A549 (cell line): Measurements from ENCODE around the gene TTLL11. TPM values are rescaled to one million over a fixed set of nuclear protein-coding genes. Genes with fewer than 3 reads are reported as not detected.

ENCODE experiments used
- ATAC-seq, 2 experiments: fragments of 200-7000 bp in 1 of 2; fragments of >200 bp in 1 of 2; cut with Nextera tagmentation in 1 of 2; cut with Tn5 transposase in 1 of 2; 3 replicates each; pipeline versions ENCODE4 v1.8.0 to v1.9.1; 2018 to 2020; ENCODE audit warnings: mild to moderate bottlenecking in 1 of 2, moderate library complexity in 1 of 2
- CTCF ChIA-PET: fragments of 300-600 bp; sonication (Branson Sonifier 250); formaldehyde crosslinking; extraction: SDS; loops from one replicate; lab custom pipeline; 2021; ENCODE audit warnings: antibody characterized with exemption, inconsistent platforms; lab: Yijun Ruan, JAX
- POLR2A ChIA-PET: fragments of 350-600 bp; formaldehyde crosslinking; extraction: SDS; loops from one replicate; lab custom pipeline; 2021; ENCODE audit warnings: antibody characterized with exemption, inconsistent platforms; lab: Yijun Ruan, JAX
- DNase-seq, 2 experiments: peaks; one replicate each; pipeline versions ENCODE4 v3.0.0 to v3.0.0-alpha.2; 2011 to 2016; ENCODE audit warnings: low read depth in 1 of 2, low spot score in 1 of 2
- FAIRE-seq: peaks from 2 replicates; lab custom pipeline; 2011; peaks lifted over from hg19 to GRCh38; lab: Jason Lieb, UNC
- H3K27ac ChIP-seq, 2 experiments: fragments of >200 bp; sonication (Bioruptor Twin); formaldehyde crosslinking; 3 replicates each; pipeline ENCODE4 v1.5.1; 2016 to 2017
- H3K4me1 ChIP-seq: fragments of >200 bp; sonication (Bioruptor Twin); formaldehyde crosslinking; 3 replicates; pipeline ENCODE4 v1.6.1; 2016
- H3K4me2 ChIP-seq: fragments of >200 bp; sonication (Bioruptor Twin); formaldehyde crosslinking; 3 replicates; pipeline ENCODE4 v1.6.1; 2016
- H3K4me3 ChIP-seq: fragments of >200 bp; sonication (Bioruptor Twin); formaldehyde crosslinking; 3 replicates; pipeline ENCODE4 v1.5.1; 2016
- H3K9me3 ChIP-seq: fragments of >200 bp; sonication (Bioruptor Twin); formaldehyde crosslinking; 3 replicates; pipeline ENCODE4 v1.6.1; 2016
- ATOH8 ChIP-seq: fragments of 250-450 bp; sonication (Bioruptor Pico); IDR thresholded peaks from 2 replicates; pipeline ENCODE4 v1.5.0; 2020; ENCODE audit warnings: low read depth, mild to moderate bottlenecking, moderate library complexity
- CTCF ChIP-seq: fragments of >200 bp; sonication (Bioruptor Twin); formaldehyde crosslinking; IDR thresholded peaks from 3 replicates; pipeline ENCODE4 v1.5.1; 2016
- EHF ChIP-seq: fragments of 250-450 bp; sonication (Bioruptor Pico); IDR thresholded peaks from 2 replicates; pipeline ENCODE4 v1.5.0; 2020; ENCODE audit warnings: mild to moderate bottlenecking
- FOSB ChIP-seq: fragments of 250-450 bp; sonication (Bioruptor Pico); IDR thresholded peaks from 2 replicates; pipeline ENCODE4 v1.5.0; 2020; ENCODE audit warnings: mild to moderate bottlenecking, moderate library complexity
- GATA3 ChIP-seq: IDR thresholded peaks from 2 replicates; pipeline ENCODE4 v1.6.1; 2012; ENCODE audit warnings: borderline replicate concordance
- HES2 ChIP-seq: fragments of >200 bp; sonication (Bioruptor Twin); formaldehyde crosslinking; IDR thresholded peaks from 2 replicates; pipeline ENCODE4 v1.6.1; 2016
- HOXA7 ChIP-seq: fragments of 250-450 bp; sonication (Bioruptor Pico); IDR thresholded peaks from 2 replicates; pipeline ENCODE4 v1.5.0; 2020; ENCODE audit warnings: mild to moderate bottlenecking, moderate library complexity
- HOXB5 ChIP-seq: fragments of 250-450 bp; sonication (Bioruptor Pico); IDR thresholded peaks from 2 replicates; pipeline ENCODE4 v1.5.0; 2020; ENCODE audit warnings: mild to moderate bottlenecking, moderate library complexity
- MAFK ChIP-seq: fragments of 450-650 bp; IDR thresholded peaks from 2 replicates; pipeline ENCODE4 v1.6.1; 2014; ENCODE audit not compliant: partially characterized antibody
- MAX ChIP-seq: IDR thresholded peaks from 2 replicates; pipeline ENCODE4 v1.6.1; 2012
- MYC ChIP-seq: IDR thresholded peaks from 2 replicates; pipeline ENCODE4 v1.6.1; 2012; ENCODE audit warnings: mild to moderate bottlenecking, inconsistent platforms, low read length, improper control_type of control experiment, borderline replicate concordance
- NFE2L2 ChIP-seq: fragments of 150-350 bp; conservative IDR thresholded peaks from 2 replicates; pipeline ENCODE4 v1.6.1; 2014; ENCODE audit warnings: low read length
- RAD21 ChIP-seq, 2 experiments: fragments of >200 bp in 1 of 2; sonication (Bioruptor Twin) in 1 of 2; formaldehyde crosslinking in 1 of 2; IDR thresholded peaks in 1 of 2; conservative IDR thresholded peaks in 1 of 2; 2 replicates in 1 of 2; 3 replicates in 1 of 2; pipeline ENCODE4 v1.6.1; 2012 to 2018; ENCODE audit warnings: inconsistent platforms in 1 of 2
- SMC3 ChIP-seq: fragments of >200 bp; sonication (Bioruptor Twin); formaldehyde crosslinking; IDR thresholded peaks from 3 replicates; pipeline ENCODE4 v1.6.1; 2018; ENCODE audit warnings: inconsistent platforms
- SREBF2 ChIP-seq: fragments of 450-650 bp; IDR thresholded peaks from 2 replicates; pipeline ENCODE4 v1.6.1; 2014; ENCODE audit warnings: mild to moderate bottlenecking, moderate library complexity
- ZNF302 ChIP-seq: fragments of 250-450 bp; sonication (Bioruptor Pico); IDR thresholded peaks from 2 replicates; pipeline ENCODE4 v1.9.0; 2021; ENCODE audit warnings: inconsistent platforms, mild to moderate bottlenecking, moderate library complexity
- WGBS: methylation state at CpG from one replicate; pipeline ENCODE4 v1.1.6; 2017; ENCODE audit errors: missing lambda C conversion rate; 5-methylcytosine and 5-hydroxymethylcytosine counted together
- polyA plus RNA-seq, 4 experiments: library from polyadenylated mRNA; depleted of rRNA in 3 of 4; stranded (reverse); fragments of >200 nt; fragmentation: RNase III in 1 of 4; extraction: RNeasy Plus Mini Kit Qiagen cat#74134 plus additional on column Dnase treatment in 1 of 4; gene quantifications; 2 replicates in 3 of 4; 3 replicates in 1 of 4; pipeline ENCODE4 v1.2.3, GENCODE V29; 2011 to 2017
- TF ChIP-seq, protein P1 (sequence below): fragments of 450-650 bp; IDR thresholded peaks from 2 replicates; pipeline ENCODE4 v1.6.1; 2014; ENCODE audit warnings: antibody characterized with exemption
- TF ChIP-seq, protein P2 (sequence below): fragments of >200 bp; sonication (Bioruptor Twin); formaldehyde crosslinking; IDR thresholded peaks from 3 replicates; pipeline ENCODE4 v1.6.1; 2016

The TTLL11 gene
- polyA plus RNA-seq, 2 of the 4 experiments (the other 2 are of a cell fraction) = 1.8 to 2.6 TPM

DNA sequence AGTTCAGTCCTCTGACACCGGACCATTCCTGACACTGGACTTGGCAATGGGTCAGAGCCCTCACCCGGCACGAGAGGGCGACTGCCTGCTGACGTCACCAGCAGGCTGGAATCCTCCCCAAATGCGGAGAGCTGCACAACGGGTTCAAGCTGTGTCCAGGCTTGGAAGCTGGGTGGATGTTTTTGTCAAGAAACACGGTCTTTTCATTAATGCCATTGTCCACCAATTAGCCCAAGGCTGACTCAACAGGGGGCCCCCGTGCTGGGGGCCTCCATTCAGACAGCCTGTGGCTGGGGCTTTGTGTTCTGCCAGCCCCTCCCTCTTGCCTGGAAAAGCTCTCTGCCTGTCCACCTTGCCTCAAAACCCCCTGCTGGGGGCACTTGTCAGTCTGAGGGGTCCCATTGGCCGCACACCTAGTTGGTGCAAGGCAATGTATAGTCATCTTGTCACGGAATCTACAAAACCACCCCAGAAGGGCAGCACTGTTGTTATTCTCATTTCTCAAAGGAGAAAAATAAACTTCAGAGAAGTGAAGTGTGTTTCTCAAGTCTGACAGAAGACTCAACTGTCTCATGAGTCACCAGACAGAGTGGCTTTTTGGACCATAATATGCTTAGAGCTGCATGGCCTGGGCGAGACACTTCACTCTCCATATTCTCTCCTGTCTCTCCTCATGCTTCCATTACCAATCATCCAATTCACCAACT, 41.9 kb upstream of the TTLL11 start:
- H3K27ac ChIP-seq = no peak overlapping the region
- H3K4me3 ChIP-seq = no peak overlapping the region
- ATAC-seq (no peak), FAIRE-seq (no peak), DNase-seq (no peak)
- H3K9me3 ChIP-seq = no peaks in the 10 kb centered on the region
- 63% methylated on average over 12 of the region's 12 CpGs for WGBS
- no peak for TF ChIP-seq HOXB5 (CRISPR knock-in tag)
- TF ChIP-seq, protein P1, sequence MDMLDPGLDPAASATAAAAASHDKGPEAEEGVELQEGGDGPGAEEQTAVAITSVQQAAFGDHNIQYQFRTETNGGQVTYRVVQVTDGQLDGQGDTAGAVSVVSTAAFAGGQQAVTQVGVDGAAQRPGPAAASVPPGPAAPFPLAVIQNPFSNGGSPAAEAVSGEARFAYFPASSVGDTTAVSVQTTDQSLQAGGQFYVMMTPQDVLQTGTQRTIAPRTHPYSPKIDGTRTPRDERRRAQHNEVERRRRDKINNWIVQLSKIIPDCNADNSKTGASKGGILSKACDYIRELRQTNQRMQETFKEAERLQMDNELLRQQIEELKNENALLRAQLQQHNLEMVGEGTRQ = no peak
- no peak for TF ChIP-seq ATOH8 (CRISPR knock-in tag)
- TF ChIP-seq, protein P2, sequence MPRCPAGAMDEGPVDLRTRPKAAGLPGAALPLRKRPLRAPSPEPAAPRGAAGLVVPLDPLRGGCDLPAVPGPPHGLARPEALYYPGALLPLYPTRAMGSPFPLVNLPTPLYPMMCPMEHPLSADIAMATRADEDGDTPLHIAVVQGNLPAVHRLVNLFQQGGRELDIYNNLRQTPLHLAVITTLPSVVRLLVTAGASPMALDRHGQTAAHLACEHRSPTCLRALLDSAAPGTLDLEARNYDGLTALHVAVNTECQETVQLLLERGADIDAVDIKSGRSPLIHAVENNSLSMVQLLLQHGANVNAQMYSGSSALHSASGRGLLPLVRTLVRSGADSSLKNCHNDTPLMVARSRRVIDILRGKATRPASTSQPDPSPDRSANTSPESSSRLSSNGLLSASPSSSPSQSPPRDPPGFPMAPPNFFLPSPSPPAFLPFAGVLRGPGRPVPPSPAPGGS = no peak
- no peak for TF ChIP-seq RAD21 (conservative IDR thresholded peaks at IDR 0.05 in 1 of 2, IDR thresholded peaks at IDR 0.05 in 1 of 2)
- no peak for TF ChIP-seq GATA3
- no peak for TF ChIP-seq ZNF302 (CRISPR knock-in tag)
- no peak for TF ChIP-seq CTCF
- no peak for TF ChIP-seq NFE2L2
- H3K4me1 ChIP-seq = no peaks in the 10 kb centered on the region
- ChIA-PET CTCF (interaction anchor here (1.4 to 6.2 kb wide), 5 partner anchors 11 to 675 kb away, joined by 5 to 86 read pairs (median 11); no protein-coding TSS in a partner anchor), POLR2A (no interaction called here)
- H3K4me2 ChIP-seq = no peak overlapping the region

GRCh38 chr9:122133984-122134535, 41.0 kb upstream of the TTLL11 start:
- WGBS = 80% methylated on average over 17 of the region's 17 CpGs
- no peak for DNase-seq
- ChIA-PET CTCF (interaction anchor here (0.6 to 6.2 kb wide), 7 partner anchors 10 to 676 kb away, joined by 3 to 86 read pairs (median 7); no protein-coding TSS in a partner anchor), POLR2A (interaction anchor here (0.8 kb wide), 1 partner anchor 131 kb away, joined by 3 read pairs; the partner anchor contains the start of genes MRRF and RBM18)
- FAIRE-seq = no peak
- ATAC-seq = no peak
- Histone ChIP-seq H3K9me3 (no peaks in the 10 kb centered on the region), H3K27ac (no peak overlapping the region), H3K4me3 (no peak overlapping the region), H3K4me1 (no peaks in the 10 kb centered on the region), H3K4me2 (no peak overlapping the region)
- TF ChIP-seq SREBF2 (no peak), RAD21 (conservative IDR thresholded peaks at IDR 0.05 in 1 of 2, IDR thresholded peaks at IDR 0.05 in 1 of 2) (no peak), EHF (no peak), MYC (no peak), MAFK (no peak), MAX (no peak), HOXB5 (CRISPR knock-in tag) (no peak), HOXA7 (CRISPR knock-in tag) (no peak), HES2 (no peak), FOSB (CRISPR knock-in tag) (no peak), SMC3 (no peak)
- TF ChIP-seq, protein P2 = no peak
